GM12801 (cell line): ENCODE data around the gene FCHSD2.

Experiments
- TF ChIP-seq, protein P1 (sequence below): IDR thresholded peaks from one replicate; pipeline ENCODE4 v1.5.1; 2011; ENCODE audit warnings: control low read depth; ENCODE audit not compliant: insufficient read length; ENCODE audit errors: extremely low read depth

Gene FCHSD2

DNA sequence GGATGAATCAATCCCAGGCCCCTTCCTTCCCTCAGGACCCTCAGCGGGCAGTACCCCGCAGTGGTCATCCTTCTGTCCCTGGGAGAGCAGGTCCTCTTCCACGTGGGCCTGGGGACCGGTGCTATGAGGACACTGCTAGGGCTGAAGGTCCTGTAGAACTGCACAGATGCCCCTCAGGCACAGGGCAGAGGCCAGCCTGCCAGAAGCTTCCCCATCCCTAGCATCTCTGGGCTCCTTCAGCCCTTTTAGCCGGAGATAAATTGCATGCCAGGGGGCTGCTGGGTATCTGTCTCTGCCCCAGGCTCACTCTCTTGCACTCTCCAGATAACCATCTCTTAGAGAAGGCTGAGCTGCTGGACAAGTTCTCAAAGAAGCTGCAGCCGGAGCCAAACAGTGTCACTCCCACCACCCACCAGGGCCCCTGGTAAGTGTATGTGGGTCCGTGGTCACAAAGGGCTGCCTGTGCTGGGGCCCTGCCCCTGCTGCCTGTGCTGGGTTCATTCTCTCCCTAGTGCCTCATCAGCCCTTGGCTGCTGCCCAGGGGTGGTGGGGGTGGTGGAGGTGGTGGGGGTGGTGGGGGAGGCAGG is 325.6 kb downstream of the FCHSD2 start:
- TF ChIP-seq, protein P1, sequence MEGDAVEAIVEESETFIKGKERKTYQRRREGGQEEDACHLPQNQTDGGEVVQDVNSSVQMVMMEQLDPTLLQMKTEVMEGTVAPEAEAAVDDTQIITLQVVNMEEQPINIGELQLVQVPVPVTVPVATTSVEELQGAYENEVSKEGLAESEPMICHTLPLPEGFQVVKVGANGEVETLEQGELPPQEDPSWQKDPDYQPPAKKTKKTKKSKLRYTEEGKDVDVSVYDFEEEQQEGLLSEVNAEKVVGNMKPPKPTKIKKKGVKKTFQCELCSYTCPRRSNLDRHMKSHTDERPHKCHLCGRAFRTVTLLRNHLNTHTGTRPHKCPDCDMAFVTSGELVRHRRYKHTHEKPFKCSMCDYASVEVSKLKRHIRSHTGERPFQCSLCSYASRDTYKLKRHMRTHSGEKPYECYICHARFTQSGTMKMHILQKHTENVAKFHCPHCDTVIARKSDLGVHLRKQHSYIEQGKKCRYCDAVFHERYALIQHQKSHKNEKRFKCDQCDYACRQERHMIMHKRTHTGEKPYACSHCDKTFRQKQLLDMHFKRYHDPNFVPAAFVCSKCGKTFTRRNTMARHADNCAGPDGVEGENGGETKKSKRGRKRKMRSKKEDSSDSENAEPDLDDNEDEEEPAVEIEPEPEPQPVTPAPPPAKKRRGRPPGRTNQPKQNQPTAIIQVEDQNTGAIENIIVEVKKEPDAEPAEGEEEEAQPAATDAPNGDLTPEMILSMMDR = no peak

DNA sequence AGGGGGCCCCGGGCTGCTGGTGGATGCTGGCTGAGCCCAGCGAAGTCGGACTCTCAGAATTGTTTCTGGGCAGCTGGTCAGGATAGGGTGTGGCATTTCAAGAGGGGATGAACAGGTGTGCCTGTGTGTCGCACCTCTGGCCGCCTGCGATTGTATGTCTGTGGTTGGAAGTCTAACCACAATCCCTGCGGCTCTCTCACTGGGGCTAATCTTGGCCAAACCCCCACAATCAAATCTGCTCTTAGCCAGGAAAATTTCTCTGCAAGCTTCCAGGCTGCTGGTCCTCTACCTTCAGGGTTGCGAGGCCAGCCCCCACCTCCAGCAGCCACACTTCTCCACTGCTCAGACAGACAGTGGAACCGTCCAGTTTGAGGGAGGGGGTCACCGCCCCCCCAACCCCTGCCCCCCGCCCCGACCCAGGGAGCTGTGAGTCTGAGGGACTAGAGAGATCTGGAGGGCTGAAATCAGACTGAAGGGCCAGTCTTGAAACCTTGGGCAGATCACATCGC is 327.0 kb downstream of the FCHSD2 start:
- TF ChIP-seq, protein P1 = no peak

DNA sequence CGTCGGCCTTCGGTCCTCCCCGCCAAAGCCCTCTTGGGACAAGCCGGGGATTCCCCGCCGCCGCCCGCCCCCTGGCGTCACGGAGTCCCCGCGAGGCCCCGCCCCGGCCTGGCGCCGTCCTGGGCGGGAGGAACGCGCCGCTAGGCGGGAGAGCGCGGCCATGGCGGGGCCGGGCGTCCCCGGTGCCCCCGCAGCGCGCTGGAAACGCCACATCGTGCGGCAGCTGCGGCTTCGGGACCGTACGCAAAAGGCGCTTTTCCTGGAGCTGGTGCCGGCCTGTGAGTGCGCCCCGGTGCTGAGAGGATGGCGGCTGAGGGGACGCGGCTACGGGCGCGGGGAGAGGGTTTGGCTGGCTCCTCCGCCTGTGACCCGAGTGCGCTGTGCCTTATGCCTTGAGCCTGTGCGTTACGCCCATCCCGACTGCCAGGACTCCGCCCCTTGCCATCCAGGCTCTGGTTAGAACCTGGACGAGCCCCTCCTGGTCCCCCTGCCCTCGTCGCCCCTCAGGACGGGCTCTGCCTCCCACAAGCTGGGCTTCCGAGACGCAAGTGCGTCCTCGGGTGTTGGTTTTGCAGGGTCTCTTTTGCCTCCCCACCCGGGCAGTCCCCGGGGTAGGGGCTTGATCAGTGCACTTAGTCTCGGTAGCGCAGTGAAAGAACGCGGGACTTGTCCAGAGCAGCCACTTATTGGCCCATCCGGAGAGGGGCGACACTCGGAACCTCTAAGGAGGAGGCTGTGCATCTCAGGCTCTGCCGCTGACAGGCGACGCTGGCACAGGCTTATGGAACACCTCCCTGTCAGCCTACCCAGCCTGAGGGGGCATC is 327.6 kb downstream of the FCHSD2 start, which contains the start of gene ATG16L2:
TSS of gene ATG16L2 (plus strand) at position 126 of the 824 bp plus-strand sequence. CDS start at position 161, 35 bp downstream.
- TF ChIP-seq, protein P1 = no peak

DNA sequence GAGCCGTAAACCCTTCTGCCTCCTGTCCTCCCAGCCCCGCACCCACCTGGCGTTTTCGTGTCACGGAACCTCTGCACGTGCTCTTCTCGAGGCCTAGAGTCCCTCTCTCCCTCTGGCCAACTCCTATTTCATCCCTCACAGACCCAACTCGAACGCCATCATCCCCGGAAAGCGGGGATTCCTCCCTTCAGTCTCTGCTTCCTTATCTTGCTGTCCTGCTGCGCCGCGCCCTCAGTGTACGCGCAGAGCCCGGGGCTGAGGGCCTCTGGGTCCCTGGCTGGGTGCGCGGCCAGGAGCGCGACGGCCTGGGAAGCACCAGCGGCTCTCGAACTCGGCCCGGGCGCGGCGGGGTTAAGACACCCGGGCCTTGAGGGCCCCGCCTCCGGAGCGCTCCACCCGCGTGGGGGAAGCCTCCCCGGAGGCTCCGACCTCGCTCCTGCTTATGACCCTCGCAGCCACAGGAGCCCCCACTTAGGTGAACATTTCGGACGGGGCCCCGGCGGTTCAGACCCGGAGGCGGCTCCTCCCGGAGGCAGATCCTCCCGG is 328.3 kb downstream of the FCHSD2 start:
- TF ChIP-seq, protein P1 = no peak

DNA sequence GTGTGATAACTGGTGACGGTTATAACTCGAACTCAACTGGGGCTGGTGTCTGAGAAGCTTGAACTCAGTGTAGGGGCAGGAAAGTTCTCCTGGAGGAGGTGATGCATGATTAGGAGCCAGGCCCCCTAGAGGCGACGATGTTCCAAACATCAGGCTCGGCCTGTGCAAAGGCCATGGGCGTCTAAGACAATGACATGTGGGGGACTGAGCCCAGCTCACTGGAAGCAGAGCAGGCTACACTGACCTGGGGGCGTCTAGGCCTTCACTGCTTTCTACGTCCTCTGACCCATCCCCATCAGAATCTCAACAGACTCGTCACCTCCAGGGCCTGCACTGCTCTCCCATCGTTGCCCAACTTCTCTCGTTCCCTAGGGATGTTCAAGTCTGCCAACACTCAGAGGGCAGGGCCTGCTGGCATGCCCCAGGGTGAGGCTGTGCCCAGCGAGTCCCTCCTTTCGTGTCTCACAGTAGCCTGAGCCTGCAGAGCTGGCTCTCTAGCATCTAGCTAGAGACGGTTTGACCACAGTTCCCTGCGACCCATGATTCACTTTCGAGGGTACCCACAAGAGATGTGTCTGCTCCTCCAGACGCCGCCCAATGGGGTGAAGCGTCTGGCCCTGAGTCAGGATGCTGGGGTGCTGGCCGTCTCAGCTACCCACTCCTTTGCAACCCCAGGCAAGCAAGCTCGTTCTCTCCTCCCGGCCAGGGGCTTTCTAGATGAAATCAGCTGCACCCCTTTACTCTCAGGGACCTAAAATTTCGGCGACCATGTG is 329.0 kb downstream of the FCHSD2 start:
- TF ChIP-seq, protein P1 = no peak

DNA sequence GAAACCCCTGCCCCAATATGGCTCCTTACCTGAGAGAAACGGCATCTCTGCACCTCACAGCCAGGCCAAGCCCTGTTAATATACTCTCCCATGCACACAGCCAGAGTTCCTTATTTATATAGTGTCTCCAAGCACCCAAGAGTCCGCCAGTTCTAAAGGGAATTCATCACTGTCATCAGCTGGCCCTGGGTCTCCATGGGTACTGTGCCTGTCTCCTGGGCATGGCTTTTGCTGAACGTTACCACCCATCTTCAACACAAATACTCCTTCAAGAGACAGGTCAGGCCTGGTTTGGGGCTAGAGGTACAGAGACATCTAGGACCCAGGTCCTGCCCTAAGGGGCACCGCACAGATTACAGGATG is 329.5 kb downstream of the FCHSD2 start:
- TF ChIP-seq, protein P1 = no peak

DNA sequence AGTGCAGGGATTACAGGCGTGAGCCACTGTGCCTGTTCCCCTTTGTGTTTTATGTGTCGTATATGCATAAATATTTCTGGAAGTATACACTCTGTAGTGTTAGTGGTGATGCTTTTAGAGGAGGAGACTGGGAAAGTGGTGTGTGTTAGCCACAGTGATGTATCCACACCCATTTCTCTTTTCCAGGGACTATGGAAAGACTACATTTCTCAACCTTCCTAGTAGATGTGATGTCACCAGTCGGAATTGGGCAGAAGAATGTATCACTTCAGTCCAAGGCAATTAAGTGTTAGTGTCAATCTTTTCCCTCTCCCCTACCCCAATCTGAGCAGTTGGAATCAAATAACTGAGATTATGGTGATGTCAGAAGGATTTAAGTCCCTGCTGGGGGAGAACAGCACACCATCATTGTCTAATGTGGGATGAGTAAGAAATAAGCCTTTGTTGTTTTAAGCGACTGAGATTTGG is 333.8 kb downstream of the FCHSD2 start:
- TF ChIP-seq, protein P1 = no peak
